Fibroblast of skin of back (primary cell): ENCODE data around the gene NME9. TPM values are rescaled to one million over a fixed set of nuclear protein-coding genes. Genes with fewer than 3 reads are reported as not detected.
"Not testable (repeated sequence)": the region's sequence is repeated elsewhere in the genome, so short reads cannot be mapped to it uniquely, and the experiment has no call there.

Experiments
- DNase-seq: peaks from one replicate; pipeline ENCODE4 v3.0.0-alpha.2; 2013
- polyA plus RNA-seq, 2 experiments: library from polyadenylated mRNA; unstranded; fragments of 120-200 nt; gene quantifications; one replicate each; pipeline ENCODE4 v1.2.1, GENCODE V29; 2013; ENCODE audit not compliant: insufficient read length in 2 of 2

NME9 gene, protein sequence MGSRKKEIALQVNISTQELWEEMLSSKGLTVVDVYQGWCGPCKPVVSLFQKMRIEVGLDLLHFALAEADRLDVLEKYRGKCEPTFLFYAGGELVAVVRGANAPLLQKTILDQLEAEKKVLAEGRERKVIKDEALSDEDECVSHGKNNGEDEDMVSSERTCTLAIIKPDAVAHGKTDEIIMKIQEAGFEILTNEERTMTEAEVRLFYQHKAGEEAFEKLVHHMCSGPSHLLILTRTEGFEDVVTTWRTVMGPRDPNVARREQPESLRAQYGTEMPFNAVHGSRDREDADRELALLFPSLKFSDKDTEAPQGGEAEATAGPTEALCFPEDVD
- polyA plus RNA-seq (2013, experiment 1 of 2; ENCODE audit: insufficient read length), result 0.12 TPM
- 0.11 TPM for polyA plus RNA-seq (2013, experiment 2 of 2; ENCODE audit: insufficient read length)

DNA sequence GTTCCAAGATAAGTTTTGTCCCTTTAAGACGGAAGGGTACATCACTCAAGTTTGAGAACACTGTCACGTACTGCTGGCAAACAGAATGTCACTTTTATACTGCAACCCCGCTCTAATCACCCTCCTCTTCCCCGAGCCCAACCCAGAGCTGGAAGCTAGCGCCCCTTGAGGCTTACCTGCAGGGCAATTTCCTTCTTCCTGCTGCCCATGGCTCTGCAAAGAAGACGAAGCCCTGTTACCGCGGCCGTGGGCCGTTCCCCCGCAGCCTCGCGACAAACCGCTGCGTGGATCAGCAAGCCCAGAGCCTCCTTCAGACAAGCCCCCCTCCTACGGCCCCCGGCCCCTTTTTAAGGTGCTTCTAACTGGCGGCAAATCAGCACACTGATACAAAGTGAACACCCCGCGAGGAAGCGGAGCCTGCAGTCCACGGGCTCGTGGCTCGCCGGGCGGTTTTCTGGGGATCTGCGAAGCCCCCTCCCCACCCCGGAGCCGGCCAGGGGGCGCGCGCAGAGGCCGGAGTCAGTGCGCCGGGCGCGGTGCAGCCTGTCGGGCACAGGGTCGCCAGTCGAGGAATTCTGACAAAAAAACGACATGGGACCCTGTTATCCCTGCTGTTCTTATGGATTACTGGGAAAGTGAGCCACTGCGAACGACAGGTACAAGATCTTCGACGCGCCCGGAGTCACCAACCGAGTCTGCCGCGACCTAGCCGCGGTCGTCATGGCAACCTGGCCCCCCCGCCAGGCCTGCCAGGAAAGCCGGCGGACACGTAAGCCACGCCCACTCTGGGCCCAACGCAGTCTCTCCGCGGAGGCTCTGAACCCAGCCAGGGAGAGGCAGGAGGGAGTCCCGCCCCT is at the start of gene NME9:
Gene NME9, minus strand, starts transcription at position 725 of the 857 bp plus-strand sequence. Its CDS starts 516 bp downstream, at position 209.
- DNase-seq, result peak; percentile 77

DNA sequence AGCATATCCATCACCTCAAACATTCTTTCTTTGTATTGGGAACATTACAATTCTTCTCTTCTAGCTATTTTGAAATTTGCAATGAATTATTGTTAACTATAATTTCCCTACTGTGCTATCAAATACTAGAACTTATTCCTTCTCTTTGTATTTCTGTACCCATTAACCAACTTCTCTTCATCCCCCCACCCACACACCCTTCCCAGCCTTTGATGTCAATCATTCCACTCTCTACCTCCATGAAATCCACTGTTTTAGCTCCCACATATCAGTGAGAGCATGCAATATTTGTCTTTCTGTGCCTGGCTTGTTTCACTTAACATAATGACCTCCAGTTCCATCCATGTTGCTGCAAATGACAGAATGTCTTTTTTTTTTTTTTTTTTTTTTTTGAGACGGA is 49.3 kb upstream of the NME9 start:
- DNase-seq, result no peak

DNA sequence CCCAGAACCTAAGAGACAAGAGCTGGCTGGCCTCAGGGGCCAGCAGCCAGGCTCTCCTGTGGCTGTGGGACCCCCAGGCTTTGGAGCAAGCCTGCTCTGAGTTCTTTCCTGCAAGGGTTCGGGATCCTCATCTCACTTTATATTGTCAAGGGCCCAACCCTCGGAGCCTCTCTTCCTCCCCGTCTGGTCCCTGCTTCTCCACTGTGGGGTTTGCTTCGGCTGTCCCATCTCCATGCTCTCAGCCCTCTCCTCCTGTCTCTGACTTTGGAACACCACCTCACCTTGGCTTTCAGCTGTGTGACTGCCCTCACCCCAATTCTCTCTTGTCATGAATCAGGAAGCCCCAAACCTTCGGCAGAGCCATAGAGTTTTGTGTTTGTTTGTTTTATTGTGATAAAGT is 48.7 kb upstream of the NME9 start:
- DNase-seq, result no peak

DNA sequence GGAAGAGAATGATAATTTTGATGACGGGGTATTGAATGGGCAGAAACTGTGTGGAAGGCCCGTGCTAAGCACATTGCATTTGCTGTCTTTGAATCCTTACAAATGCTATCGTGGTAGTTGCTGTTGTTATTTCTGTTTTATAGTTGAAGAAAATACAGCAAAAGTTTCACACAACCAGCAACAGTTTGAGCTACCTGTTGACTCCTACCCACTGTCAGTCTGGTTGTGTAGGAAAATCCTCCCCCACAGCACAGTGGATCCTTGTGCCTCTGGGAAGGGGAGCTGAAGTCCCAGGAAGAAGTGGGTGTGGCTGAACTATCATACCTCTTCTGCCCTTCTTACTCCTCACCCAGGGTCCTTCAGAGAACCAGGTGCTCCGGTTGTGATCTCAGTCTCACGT is 48.2 kb upstream of the NME9 start:
- no peak for DNase-seq

DNA sequence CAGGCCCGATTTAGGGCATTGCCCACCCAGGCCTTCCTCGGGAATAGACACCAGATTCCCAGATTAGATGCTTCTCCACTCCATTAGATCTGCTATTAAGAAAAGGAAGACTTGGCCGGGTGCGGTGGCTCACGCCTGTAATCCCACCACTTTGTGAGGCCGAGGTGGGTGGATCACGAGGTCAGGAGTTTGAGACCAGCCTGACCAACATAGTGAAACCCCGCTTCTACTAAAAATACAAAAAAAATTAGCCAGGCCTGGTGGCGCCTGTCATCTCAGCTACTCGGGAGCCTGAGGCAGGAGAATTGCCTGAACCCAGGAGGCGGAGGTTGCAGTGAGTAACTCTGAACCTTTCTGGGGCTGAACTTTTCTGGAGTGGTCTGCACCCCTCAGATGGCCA is 47.6 kb upstream of the NME9 start:
- DNase-seq, result not testable (repeated sequence)

DNA sequence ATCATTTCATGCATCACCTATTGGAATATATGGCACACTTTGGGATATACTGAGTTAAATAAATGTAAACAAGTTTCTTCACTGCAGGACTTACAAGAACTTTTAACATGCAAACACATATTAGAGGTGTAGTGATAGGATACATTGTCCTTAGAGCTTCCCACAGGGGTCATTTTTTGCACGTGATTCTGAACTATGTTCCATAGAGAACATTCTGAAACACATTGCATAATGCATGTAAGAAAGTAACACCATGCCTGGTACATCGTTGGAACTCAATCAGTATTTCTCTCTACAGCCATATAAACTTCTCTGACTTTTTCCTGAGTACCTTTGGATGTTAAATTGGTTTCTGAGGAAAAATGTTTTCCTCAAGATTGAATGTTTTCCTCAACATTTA is 47.0 kb upstream of the NME9 start:
- DNase-seq, result no peak

DNA sequence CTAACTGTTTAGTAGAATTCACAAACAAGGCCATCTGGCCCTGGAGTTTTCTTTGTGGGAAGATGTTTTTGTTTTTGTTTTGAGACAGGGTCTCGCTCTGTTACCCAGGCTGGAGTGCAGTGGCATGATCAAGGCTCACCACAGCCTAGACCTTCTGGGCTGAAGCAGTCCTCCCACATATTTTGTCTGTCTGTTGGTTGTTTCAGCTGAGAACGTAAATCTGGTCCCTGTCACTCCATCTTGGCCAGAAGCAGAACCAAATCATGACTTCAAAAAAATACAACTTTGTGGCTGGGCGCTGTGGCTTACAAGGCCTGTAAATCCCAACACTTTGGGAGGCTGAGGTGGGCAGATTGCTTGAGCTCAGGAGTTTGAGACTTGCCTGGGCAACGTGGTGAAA is 45.8 kb upstream of the NME9 start:
- no peak for DNase-seq

DNA sequence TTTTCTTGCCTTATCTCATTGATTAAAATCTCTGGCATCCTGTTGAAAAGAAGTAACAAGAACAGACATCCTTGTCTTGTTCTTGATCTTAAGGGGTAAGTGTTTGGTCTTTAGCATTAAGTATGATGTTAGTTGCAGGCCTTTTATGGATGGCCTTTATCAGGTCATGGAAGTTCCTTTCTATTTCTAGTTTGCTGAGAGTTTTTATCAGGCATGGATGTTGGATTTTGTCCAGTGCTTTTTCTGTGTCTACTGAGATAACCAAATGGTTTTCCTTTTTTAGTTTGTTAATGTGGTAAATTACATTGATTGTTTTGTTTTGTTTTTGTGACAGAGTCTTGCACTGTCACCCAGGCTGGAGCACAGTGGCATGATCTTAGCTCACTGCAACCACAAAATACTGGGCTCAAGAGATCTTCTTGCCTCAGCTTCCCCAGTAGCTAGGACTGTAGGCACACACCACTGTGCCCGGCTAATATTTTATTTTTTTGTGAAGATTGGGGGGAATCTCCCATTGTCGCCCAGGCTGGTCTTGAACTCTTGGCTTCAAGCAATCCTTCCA is 45.0 kb upstream of the NME9 start:
- no peak for DNase-seq

DNA sequence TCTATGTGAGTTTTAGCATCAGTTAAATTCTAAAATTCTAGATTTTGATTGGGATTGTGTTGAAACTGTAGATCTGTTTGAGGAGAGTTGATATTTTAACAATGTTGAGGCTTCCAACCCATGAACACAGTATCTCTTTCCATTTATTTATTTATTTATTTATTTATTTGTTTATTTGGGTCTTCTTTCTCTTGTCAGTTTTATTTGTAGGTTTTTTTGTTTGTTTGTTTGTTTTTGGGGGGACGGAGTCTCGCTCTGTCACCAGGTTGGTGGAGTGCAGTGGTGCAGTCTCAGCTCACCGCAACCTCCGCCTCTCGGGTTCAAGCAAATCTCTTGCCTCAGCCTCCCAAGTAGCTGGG is 44.1 kb upstream of the NME9 start:
- DNase-seq, result no peak

DNA sequence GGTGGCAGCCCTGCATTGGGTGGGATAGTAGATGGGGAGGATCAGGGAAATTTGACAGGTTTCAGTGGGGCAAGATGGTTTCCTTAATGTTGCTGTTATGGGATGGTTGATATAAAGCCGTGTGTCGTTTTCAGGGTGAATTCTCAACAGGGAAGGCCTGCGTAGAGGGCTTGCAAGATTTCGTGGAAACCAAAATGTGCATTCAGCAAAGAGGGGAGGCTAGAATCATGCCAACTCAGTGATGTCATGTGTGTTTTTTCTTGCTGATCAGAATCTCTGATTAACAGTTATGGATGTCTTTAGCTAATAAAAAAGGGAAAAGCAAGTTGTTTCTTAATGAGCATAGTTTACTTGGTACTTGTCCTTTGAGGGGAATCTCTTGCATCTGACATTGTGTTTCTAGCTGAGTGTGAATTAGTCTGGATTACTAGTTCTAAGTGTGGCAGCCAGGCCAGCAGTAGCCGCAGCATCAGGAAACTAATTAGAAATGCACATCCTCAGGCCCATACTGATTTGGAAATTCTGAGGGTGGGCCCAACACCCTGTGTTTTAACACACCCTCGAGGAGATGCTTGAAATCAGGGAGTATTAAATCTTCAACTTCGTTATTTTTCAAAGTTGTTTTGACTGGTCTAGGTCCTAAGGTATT is 43.6 kb upstream of the NME9 start:
- DNase-seq, result no peak

DNA sequence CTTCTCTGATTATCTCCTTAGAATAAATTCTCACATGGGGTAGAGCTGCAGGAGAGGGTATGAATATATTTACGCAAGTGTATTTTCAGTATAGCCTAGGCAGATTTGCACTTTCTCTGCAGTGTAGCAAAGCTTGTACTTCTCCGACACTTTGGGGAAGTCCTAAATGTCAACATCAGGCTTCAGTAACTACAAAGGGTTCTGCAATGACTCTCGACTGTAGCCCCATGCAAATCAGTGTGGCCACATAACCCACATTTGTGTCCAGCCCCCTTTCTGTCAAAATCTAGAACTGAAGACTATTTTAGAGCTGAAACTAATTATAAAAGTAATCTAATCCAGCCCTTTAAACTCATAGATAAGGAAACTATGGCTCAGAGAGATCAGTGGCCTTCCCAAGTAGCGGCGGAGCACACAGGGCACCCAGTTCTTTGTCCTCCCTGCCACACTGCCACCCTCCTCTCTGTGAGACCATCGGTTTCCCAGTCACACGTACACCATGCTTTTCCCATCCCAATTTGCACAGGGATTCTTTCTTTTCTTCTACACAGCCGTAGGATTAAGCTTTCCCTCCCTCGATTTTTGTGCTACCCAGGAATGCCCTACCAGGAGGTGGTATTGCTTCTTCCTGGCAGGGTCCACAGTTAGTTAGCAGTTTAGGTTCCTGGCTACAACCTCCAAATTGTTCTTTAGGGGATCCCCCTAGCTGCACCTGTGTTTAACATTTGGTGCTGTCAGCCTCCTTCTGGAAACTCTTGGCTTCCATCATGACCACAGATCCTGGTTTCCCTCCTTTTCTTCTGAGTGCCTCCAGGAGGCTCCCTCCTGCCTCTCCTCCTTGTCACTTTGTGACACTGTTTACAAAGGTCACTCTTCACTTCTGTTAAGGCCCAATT is 41.7 kb upstream of the NME9 start:
- no peak for DNase-seq

DNA sequence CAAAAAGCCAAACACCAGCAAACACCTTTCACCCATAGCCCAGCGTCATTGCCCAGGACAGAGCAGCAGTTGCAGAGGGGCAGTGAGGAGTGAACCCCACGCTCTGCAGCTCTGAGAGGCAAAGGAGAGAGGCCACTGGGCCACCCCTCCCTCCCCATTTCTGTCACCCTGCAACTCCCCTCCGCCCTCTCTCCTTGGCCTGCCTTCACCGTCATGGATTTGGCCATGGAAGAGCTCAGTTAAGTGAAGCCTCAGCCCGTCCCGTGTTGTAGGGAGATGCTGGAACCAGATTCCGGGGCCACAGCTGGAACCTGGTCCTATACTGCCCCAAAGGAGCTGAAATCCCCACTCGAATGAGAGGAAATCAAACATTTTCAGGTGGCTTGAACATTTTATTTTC is 40.7 kb upstream of the NME9 start:
- no peak for DNase-seq

DNA sequence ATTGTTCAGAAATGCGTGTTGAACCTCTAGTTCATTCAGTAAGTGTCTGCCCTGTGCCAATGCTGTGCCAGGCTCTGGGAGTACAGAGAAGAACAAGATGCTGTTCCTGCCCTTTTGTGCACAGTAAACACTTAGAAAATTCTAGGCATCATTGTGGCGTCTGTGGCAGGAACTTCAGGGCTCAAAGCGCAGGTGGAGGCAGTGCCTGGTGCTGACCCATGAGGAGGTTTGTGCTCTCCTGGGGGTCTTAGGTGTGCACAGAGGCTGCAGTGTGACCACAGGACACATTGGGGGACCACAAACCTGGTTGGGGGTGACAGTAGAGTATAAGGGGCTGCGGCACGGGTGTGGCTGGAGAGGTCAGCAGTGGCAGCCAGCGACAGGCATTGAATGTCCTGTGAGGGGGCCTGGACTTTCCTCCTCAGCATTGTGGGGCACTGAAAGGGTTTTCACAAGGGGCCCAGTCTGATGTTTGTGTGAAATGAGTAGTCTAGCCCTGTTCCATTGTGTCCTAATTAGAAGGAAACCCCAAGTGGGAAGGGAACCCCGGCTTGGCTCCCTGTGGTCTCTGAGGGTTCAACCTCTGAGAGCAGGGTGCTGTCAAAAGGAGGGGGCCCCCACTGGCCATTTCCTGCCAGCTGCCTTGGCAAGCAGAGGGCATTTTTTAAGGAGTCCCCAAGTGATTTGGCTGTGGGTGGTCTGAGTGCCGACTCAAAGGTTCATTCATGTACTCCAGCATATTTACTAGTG is 39.7 kb upstream of the NME9 start:
- DNase-seq, result no peak

DNA sequence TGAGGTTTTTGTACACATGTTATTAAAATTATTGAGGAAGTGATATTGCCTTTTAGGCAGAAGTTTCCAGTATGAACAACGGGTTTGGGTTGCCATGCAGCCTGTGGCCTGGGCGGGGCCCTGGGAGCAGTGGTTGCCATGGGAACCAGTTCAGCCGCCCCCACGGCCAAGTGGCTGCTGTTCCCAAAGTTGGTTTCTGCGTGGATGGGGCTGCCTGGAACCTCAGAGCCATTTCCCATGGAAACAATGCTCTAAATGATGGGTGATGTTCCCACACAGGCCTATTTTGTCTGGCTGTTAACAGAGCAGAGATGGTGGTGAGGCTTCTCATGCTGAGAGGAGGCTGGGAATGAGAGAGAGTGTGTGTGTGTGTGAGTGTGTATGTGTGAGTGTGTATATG is 38.3 kb upstream of the NME9 start:
- peak; percentile 12 for DNase-seq

DNA sequence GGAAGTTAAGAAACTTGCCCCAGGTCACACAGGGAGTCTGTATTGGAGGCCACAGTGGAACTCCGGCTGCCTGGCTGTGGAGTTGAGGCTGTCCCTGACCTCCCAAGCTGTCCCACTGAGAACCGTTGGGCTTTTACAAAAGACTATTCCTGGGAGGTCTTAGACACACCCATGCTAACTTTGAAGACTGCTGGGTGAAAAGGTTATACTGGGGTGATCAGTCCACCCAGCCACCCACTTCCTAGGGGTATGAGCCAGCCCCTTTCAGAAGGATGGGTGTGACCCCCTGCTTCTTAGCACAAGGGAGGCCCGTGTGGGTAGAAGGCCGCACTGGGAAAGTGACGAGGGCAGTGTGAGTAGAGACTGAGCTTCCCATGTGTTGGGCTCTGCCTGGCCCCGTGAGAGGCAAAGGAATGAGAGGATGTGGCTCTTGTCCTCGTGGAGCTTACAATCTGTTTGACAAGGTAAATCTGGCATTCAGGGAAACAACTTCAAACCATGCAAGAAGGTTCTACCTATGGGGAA is 37.7 kb upstream of the NME9 start:
- no peak for DNase-seq

DNA sequence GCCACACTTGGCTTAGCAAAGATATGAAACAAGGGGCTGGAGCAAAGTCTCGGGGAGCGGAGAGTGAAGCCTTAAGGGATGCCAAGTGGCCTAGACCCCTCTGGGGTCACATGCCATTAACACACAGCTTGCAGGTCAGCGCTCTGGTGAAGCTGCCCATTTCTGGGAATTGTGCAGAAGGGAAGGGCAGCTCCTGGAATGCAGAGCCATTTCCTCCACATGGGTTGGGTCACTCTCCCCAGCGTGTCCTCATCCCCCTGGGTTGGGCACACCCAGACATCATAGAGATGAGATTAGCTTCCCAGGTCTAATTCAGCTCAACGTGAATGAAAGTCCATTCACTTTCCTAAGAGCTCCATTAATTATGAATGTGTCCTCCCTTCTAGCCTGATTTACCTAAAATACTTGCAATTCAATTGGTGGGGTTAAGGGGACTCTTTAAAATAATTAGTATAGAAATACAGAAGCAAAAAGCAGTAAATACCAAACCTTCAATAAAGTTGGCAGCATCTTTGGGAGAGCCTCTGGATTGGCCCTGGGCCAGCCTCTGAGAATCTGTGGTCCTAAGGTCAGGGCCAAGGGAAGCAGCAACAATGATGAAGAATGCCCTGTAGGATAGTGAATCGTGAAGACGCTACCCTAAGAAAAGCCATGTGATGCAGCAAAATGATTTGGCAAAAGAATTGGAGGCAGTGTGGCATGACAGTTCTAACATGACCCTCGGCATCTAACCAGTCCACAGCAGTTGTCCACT is 36.5 kb upstream of the NME9 start:
- no peak for DNase-seq

DNA sequence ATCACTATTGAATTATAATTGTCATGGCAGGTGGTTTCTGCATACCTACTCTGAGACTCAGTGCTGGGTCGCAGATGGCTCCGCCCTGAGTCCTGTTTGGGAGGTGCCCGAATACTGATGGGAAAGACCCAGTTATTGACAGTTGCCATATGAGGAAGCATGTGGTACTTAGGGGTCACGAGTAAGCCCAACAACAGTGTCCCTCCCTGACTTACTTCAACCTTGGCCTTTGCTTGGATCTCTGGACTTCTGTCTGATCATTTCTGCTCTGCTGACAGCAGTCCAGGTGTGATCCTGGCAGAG is 35.6 kb upstream of the NME9 start:
- DNase-seq, result no peak

DNA sequence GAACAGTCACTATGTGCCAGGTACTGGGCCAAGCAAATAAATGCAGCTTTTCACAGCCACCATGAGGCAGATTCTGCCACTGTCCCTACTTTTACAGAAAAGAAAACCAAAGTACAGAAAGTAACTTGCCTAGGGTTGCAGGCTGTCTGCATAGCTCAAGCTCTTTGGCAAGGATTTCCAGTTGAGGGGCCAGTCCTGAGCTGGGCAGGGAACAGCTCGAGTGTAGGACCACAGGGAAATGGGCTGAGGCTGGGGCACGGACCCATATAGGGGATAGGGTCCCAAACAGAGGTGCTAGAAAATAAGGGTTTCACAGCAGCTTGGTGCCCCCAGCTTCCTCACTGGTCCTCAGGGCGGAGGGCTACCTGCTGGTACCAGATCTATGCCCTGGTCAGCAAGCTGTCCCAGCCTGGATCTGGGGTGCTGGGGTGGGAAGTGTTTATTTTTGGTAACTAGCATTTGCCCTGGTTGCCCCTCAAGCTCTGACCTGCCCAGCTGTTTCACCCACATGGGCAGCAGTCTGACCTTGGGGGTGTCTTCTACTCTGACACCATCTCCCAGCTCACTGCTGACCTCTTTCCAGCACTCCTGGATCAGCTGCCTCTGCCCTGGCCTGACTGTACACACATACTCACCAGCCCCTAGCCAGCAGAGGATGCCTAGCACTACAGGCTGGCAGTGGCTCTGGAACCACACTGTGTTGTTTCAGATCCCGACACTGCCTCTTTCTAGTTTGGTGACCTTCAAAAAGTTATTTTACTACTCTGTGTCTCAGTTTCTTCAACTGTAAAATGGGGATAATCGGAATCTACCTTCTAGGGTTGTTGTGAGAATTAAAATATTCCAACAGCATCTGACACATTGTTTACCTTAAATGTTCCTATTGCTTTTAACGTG is 35.0 kb upstream of the NME9 start:
- no peak for DNase-seq

DNA sequence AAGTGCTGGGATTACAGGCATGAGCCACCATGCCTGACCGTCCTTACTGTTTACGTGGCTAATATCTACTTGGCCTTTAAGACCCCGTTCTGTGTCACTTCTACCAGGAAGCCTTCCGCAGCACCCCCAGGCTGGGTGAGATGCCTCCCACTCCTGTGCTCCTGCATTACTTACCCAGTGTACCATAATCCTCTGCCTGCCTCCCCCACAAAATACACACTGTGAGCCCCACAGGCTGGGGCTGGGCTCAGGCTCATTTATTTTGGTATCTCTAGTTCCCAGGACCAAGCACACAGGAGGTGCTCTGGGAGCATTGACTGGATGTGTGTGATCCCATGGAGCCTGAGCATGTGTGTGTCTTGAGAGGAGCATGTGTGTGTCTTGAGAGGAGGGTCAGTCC is 33.7 kb upstream of the NME9 start:
- no peak for DNase-seq
